ENCODE data around the gene ZMAT5.
A peak's percentile ranks its signal among the peaks of the same experiment; 100 is the strongest.

ZMAT5 gene

GRCh38 chr22:29704528-29705285 lies 62.1 kb downstream of the ZMAT5 start:
- DNase-seq, result no peak

GRCh38 chr22:29703569-29704195 lies 63.1 kb downstream of the ZMAT5 start:
- DNase-seq, result no peak

- DNase-seq, result no peak
Observed at GRCh38 chr22:29702931-29703501, 63.8 kb downstream of the ZMAT5 start.

- no peak for DNase-seq
Observed at GRCh38 chr22:29702000-29702930, 64.5 kb downstream of the ZMAT5 start.

- no peak for DNase-seq
Observed at GRCh38 chr22:29701155-29701999, 65.4 kb downstream of the ZMAT5 start.

GRCh38 chr22:29700900-29701154 lies 66.0 kb downstream of the ZMAT5 start:
- no peak for DNase-seq

- DNase-seq, result no peak
Observed at GRCh38 chr22:29700206-29700899, 66.5 kb downstream of the ZMAT5 start.

- DNase-seq, result no peak
Observed at GRCh38 chr22:29697853-29698598, 68.8 kb downstream of the ZMAT5 start.

GRCh38 chr22:29695129-29695926 lies 71.5 kb downstream of the ZMAT5 start:
- DNase-seq, result no peak

GRCh38 chr22:29693671-29694070 lies 73.1 kb downstream of the ZMAT5 start:
- no peak for DNase-seq

- no peak for DNase-seq
Observed at GRCh38 chr22:29693161-29693560, 73.6 kb downstream of the ZMAT5 start.

GRCh38 chr22:29692327-29692640 lies 74.5 kb downstream of the ZMAT5 start:
- DNase-seq, result no peak

- DNase-seq, result no peak
Observed at GRCh38 chr22:29691636-29692326, 75.0 kb downstream of the ZMAT5 start.

GRCh38 chr22:29690476-29690875 lies 76.3 kb downstream of the ZMAT5 start:
- DNase-seq, result no peak

- peak; percentile 11 for DNase-seq
Observed at GRCh38 chr22:29689880-29690213, 77.0 kb downstream of the ZMAT5 start.

GRCh38 chr22:29689206-29689879 lies 77.5 kb downstream of the ZMAT5 start:
- no peak for DNase-seq

- DNase-seq, result no peak
Observed at GRCh38 chr22:29684244-29684643, 82.6 kb downstream of the ZMAT5 start.

- DNase-seq, result no peak
Observed at GRCh38 chr22:29683536-29683935, 83.3 kb downstream of the ZMAT5 start.

All from stimulated activated naive CD4-positive, alpha-beta T cell treated with Interleukin-2 at 50 U/mL for 16 hours (primary cell).